Right cardiac atrium (tissue), 5 donors: ENCODE data around the gene MVB12A. TPM values are rescaled to one million over a fixed set of nuclear protein-coding genes. Genes with fewer than 3 reads are reported as not detected.
A peak's percentile ranks its signal among the peaks of the same experiment; 100 is the strongest.

ENCODE experiments used
- ATAC-seq, 2 donors: fragments of 200-7000 bp; cut with Tn5 transposase; one replicate each; pipeline versions ENCODE4 v1.8.0 to v1.9.1; 2020; ENCODE audit warnings: moderate library complexity in 2 of 2, mild to moderate bottlenecking in 1 of 2
- DNase-seq, 3 donors: peaks; one replicate each; pipeline ENCODE4 v3.0.0-alpha.2; 2020
- H3K27ac ChIP-seq: one replicate; pipeline ENCODE4 v1.5.1; 2013; ENCODE audit warnings: mild to moderate bottlenecking, low read length, control low read depth, moderate library complexity
- H3K27me3 ChIP-seq: one replicate; pipeline ENCODE4 v1.6.1; 2013; ENCODE audit not compliant: control insufficient read depth, insufficient read depth
- H3K4me1 ChIP-seq: one replicate; pipeline ENCODE4 v1.6.1; 2013; ENCODE audit warnings: low read length; ENCODE audit not compliant: control insufficient read depth, insufficient read depth
- H3K4me3 ChIP-seq: one replicate; pipeline ENCODE4 v1.5.1; 2013; ENCODE audit warnings: low read length, control low read depth
- H3K9me3 ChIP-seq: one replicate; pipeline ENCODE4 v1.6.1; 2013; ENCODE audit warnings: low read length; ENCODE audit not compliant: control insufficient read depth
- WGBS: extraction: QIAGEN DNeasy Blood & Tissue Kit; methylation state at CpG from one replicate; pipeline ENCODE4 v1.1.7; 2013; 5-methylcytosine and 5-hydroxymethylcytosine counted together
- intact Hi-C, 4 donors: fragments of 100-400 bp; cut with DNase I; formaldehyde crosslinking; loops; one replicate each; pipeline versions ENCODE4 v1.11.0 to v1.14.0; 2022 to 2023
- polyA plus RNA-seq: library from polyadenylated mRNA; stranded (reverse); fragments of 200-250 nt; gene quantifications from one replicate; pipeline ENCODE4 v1.2.3, GENCODE V29; 2013
- total RNA-seq, 4 donors: library from RNA; stranded (reverse); fragmentation: NEBNext Ultra II Directional; extraction: Animal tissue kit (Norgen Biotek cat#: 25700); gene quantifications; one replicate each; pipeline ENCODE4 v1.2.1, GENCODE V29; 2021
- donor health status: healthy with polysubstance abuse.
- donor health status: DM: no; HTN: yes; CAD: no.
- donor health status: DM: no; HTN: no; CAD: no.
- donor health status: DM: no; HTN: yes; CAD: no; lungs with severe emphysema.
- donor health status: DM: yes; HTN: yes; CAD: no.

The MVB12A gene
- total and polyA plus RNA-seq, 5 donors = 20.6 to 30.5 (median 24.7) TPM

DNA sequence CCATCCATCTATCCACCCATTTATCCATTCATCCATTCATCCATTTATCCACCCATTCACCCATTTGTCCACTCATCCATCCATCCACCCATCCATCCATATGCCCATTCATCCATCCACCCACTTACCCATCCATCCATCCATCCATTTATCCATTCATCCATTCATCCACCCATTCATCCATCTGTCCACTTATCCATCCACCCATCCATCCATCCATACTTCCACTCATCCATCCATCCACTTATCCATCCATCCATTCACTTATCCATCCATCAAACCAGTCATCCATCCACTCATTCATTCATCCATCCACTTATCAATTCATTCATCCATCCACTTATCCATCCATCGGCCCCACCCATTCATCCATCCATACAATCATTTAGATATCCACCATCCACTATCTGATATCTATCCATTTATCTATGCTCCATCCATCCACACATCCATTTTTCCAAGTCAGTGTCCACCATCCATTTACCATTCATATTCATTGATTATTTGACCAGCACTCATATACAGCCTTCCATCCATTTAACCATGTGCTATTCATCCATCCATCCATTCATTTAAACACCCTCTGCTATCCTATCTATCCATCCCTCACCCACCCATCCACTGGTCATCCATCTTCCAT is 25.8 kb downstream of the MVB12A start:
- intact Hi-C loops = no loop called here
- H3K4me1 ChIP-seq = no peaks in the 10 kb centered on the region
- WGBS = 96% methylated on average over 1 of the region's 1 CpG

DNA sequence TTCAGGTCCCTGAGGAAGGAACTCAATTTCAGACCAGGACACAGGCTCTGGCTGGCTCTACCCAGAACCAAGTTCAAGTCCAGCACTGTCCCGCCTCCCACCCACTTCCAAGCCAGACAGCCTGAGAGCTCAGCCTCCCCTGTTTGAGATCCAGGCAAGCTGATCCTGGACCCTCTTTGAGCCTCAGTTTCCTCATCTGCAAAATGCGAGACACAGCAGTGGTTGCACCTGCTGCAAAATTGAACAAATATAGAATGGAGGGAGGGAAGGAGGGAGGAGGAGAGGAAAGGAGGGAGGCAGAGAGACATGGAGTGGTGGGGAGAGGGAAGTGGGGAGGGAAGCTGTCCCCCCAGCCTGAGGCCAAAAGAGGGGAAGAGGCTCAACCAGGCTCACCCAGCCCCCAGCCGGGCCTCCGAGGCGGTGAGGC is 27.9 kb downstream of the MVB12A start:
- no peak overlapping the region for H3K27ac ChIP-seq
- H3K4me3 ChIP-seq = peak overlapping the region; percentile 78
- no peaks in the 10 kb centered on the region for H3K4me1 ChIP-seq
- WGBS = 34% methylated on average over 5 of the region's 5 CpGs
- no peaks in the 10 kb centered on the region for H3K27me3 ChIP-seq
- ATAC-seq = peak in 1 of 2 donors; percentile 13
- DNase-seq = peak in 1 of 3 donors; percentile 30
- no peaks in the 10 kb centered on the region for H3K9me3 ChIP-seq
- intact Hi-C loops = no loop called here

More for the DNA sequence above, 25.8 kb downstream of the MVB12A start:
- H3K9me3 ChIP-seq = no peaks in the 10 kb centered on the region
- no peak overlapping the region for H3K27ac ChIP-seq
- no peaks in the 10 kb centered on the region for H3K27me3 ChIP-seq
- ATAC-seq (no peak), DNase-seq (no peak)
- H3K4me3 ChIP-seq = no peak overlapping the region

DNA sequence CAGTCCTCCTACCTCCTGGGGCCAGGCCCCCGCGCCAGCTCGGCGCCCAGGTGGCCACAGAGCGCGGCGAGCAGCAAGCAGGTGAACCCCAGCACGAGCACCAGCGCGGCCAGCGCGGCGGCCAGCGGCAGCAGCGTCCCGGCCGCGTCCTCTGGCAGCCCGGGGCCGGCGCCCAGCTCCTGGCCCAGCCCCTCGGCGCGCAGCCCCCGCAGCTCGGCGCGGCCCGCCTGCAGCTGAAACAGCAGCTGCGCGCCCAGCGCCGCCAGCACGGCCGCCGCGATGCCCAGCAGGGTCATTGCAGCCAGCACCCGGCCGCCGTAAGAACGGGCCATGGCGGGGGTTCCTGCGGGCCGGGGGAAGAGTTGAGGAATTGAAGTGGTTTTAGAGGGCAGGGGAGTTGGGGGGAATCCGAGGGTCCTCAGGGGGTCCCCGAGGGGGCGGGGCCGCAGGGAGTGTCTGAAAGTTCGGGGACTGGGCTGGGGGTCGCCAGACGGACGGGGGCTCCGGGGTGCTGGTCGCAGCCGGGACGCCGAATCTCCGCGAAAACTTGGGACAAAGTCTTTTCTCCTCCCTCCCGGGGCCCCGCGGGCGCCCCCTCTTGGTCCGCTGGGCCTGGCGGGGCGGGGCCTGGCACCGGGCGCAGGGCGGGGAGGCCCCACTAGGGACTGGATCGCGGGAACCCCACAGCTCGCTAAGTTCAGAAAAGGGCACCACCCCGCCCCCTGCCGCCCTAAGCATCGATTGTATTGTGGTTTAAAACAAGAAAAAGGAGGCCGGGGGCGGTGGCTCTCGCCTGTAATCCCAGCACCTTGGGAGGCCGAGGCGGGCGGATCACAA is 28.5 kb downstream of the MVB12A start, which contains the start of gene TMEM221:
TMEM221 (minus strand) TSS at position 538 of the 837 bp plus-strand sequence; CDS start at position 332, 206 bp downstream.
- intact Hi-C loops = no loop called here
- WGBS = 1% methylated on average over 81 of the region's 81 CpGs

DNA sequence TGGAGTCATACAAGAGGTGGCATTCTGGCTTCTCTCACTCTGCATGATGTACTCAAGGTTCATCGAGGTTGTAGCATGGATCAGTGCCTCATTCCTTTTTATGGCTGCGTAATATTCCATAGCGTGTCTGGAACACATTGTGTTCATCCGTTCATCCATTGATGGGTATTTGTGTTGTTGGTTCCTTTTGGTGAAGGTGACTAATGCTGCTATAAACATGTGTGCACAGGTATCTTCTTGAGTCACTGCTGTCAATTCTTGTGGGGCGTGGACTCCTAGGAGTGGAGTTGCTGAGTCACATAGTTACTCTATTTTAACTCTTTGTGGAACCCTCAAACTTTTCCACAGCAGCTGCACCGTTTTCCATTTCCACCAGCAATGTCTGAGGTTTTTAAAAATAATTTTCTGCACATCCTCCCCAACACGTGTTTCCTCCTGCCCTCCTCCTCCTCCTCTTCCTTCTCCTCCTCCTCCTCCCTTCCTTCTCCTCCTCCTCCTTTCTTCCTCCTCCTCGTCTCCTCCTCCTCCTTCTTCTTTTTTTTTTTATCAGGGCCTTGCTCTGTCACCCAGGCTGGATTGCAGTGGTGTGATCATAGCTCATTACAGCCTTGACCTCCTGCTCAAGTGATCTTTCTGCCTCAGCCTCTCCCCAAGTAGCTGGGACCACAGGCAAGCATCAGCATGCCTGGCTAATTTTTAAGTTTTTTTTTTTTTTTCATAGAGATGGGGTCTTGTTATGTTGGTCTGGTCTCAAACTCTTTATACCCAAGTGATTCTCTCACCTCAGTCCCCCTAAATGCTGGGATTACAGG is 30.6 kb downstream of the MVB12A start:
- no peak overlapping the region for H3K27ac ChIP-seq
- no peaks in the 10 kb centered on the region for H3K27me3 ChIP-seq
- H3K4me3 ChIP-seq = no peak overlapping the region
- WGBS = 61% methylated on average over 8 of the region's 8 CpGs
- DNase-seq (no peak), ATAC-seq (no peak)
- intact Hi-C loops = loop anchor here in 3 of 4 donors (5.0 to 10.0 kb wide), 3 partner anchors 56 to 157 kb away; partner anchors contain the start of gene CCDC194 (in 1 of the 3)
- H3K4me1 ChIP-seq = no peaks in the 10 kb centered on the region
- no peaks in the 10 kb centered on the region for H3K9me3 ChIP-seq

More for the DNA sequence above, 28.5 kb downstream of the MVB12A start, which contains the start of gene TMEM221:
- no peaks in the 10 kb centered on the region for H3K27me3 ChIP-seq
- H3K9me3 ChIP-seq = no peaks in the 10 kb centered on the region
- peak; percentile 77 to 84 for ATAC-seq
- H3K27ac ChIP-seq = no peak within 1 kb of the TSS
- DNase-seq = peak; percentile 66 to 85 (median 83)
- peak within 1 kb of the TSS; percentile 78 for H3K4me3 ChIP-seq
- no peaks in the 10 kb centered on the region for H3K4me1 ChIP-seq

DNA sequence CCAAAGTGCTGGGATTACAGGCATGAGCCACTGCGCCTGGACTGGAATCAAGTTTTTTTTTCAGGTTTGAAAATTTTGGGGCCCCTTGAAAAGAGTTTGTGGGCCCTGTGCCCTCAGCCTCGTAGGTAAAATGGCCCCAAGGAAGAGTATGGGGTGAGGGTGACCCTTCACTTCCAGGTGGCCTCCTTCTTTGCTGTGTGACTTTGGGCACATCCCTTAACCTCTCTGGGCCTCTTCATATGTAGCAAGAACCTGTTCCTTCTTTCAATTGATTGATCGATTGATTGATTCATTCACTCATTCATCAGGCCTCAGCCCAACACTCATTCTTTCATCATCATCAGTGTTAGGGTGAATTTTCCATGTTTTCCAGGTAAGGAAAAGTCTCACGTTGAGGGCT is 32.0 kb downstream of the MVB12A start:
- H3K9me3 ChIP-seq = no peaks in the 10 kb centered on the region
- WGBS = 89% methylated on average over 4 of the region's 4 CpGs
- DNase-seq (no peak), ATAC-seq (no peak)
- no peak overlapping the region for H3K27ac ChIP-seq
- H3K4me3 ChIP-seq = no peak overlapping the region
- H3K27me3 ChIP-seq = no peaks in the 10 kb centered on the region
- no peaks in the 10 kb centered on the region for H3K4me1 ChIP-seq
- intact Hi-C loops = loop anchor here in 3 of 4 donors (5.0 to 10.0 kb wide), 3 partner anchors 57 to 155 kb away; partner anchors contain the start of gene CCDC194 (in 1 of the 3)

DNA sequence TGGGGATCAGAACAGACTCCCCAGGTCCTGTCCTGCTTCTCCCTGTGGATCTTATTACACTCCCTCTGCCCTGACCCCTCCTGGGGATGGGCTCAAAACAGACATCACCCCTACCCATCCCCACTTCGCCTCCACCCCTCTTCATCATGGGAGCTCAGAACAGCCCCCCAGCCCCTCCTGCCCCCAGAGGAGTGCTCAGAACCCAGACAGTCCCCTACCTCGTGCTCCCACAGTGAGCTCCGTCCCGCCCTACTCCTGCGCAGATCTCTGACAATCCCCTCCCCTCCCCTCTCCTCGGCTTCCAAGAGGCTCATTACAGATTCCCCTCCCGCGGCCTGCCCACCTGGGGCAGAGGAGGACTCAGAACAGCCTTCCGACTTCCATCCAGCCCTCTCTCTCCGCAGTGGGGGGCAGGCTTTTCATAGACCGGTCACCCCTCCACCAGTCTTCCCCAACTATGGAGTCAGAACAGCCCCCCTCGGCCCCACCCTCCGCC is 34.8 kb downstream of the MVB12A start:
- peak in 1 of 3 donors; percentile 28 for DNase-seq
- WGBS = 6% methylated on average over 13 of the region's 13 CpGs
- no peaks in the 10 kb centered on the region for H3K9me3 ChIP-seq
- no peaks in the 10 kb centered on the region for H3K4me1 ChIP-seq
- intact Hi-C loops = loop anchor here in 3 of 4 donors (5.0 to 10.0 kb wide), 3 partner anchors 60 to 153 kb away; partner anchors contain the start of gene CCDC194 (in 1 of the 3)
- H3K4me3 ChIP-seq = no peak overlapping the region
- peak in 1 of 2 donors; percentile 26 for ATAC-seq
- no peak overlapping the region for H3K27ac ChIP-seq
- H3K27me3 ChIP-seq = no peaks in the 10 kb centered on the region

DNA sequence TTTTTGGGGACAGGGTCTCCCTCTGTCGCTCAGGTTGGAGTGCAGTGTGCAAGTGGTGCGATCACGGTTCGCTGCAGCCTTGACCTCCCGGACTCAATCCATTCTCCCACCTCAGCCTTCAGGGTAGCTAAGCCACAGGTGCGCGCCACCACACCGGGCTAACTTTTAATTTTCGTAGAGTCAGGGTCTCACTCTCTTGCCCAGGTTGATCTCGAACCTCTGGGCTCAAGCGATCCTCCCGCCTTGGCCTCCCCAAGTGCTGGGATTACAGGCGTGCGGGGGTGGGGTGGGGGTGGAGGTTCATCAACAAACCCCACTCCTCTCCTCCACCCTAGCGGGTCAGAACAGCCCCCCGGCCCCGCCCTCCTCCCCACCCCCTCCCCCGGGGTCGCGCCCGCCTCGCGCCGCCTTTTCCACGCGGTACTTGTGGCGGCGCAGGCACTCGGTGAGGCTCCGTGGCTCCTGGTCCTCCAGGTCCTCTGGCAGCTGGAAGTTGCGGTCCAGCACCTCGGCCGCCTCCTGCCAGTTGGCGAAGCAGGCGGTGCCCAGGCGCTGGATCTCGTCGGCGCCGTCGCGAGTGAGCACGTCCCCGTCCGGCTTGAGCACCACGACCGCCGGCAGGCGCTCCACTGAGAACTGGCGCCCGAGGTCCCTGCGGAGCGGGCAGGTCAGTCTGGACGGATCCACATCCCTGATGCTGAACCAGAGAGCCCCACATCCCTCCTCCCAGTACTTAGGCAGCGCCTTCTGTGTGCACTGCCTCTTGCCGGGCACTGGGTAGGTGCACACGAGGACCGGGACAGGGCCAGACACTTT is 35.7 kb downstream of the MVB12A start:
- no peak overlapping the region for H3K4me3 ChIP-seq
- no peak overlapping the region for H3K27ac ChIP-seq
- intact Hi-C loops = loop anchor here in 2 of 4 donors (10.0 kb wide), 2 partner anchors 61 to 119 kb away; partner anchors contain the start of gene CCDC194 (in 1 of the 2)
- peak; percentile 23 to 29 for ATAC-seq
- peak in 2 of 3 donors; percentile 56 to 64 for DNase-seq
- H3K9me3 ChIP-seq = no peaks in the 10 kb centered on the region
- 13% methylated on average over 58 of the region's 58 CpGs for WGBS
- no peaks in the 10 kb centered on the region for H3K4me1 ChIP-seq
- no peaks in the 10 kb centered on the region for H3K27me3 ChIP-seq

DNA sequence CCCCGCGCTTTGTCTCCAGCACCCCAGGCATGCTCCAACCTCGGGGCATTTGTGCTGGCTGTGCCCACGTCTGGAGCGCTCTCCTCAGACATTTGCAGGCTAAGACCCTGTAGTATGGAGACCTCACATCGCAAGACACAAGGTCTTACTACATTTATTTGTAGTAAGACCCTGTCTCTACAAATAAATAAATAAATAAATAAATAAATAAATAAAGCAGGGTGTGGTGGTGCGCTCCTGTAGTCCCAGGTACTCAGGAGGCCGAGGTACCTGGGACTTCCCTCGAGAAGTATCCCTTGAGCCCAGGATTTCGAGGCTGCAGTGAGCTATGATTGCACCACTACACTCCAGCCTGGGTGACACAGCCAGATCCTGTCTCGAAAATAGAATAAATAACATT is 36.3 kb downstream of the MVB12A start:
- Histone ChIP-seq H3K27me3 (no peaks in the 10 kb centered on the region), H3K27ac (no peak overlapping the region), H3K4me3 (no peak overlapping the region), H3K9me3 (no peaks in the 10 kb centered on the region), H3K4me1 (no peaks in the 10 kb centered on the region)
- intact Hi-C loops = loop anchor here in 2 of 4 donors (10.0 kb wide), 2 partner anchors 61 to 119 kb away; partner anchors contain the start of gene CCDC194 (in 1 of the 2)
- 70% methylated on average over 11 of the region's 11 CpGs for WGBS
- no peak for DNase-seq
- ATAC-seq = no peak

DNA sequence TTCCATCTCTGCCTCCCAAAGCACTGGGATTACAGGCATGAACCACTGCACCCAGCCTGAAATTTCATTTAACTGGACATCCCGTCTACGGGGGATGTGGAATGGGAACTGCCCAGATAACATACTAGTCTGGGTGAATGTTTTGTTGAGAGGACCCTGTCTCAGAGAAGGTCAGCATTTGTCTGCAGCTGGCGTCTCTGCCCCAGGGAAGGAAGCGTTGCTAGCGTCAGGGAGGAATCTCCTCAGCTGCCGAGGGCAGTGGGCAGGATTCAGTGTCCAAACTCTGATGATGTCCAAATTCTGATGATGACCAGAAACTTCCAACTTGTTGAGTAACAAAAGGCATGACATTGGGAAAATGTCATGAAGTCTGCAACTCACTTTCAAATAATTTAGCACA is 37.8 kb downstream of the MVB12A start:
- ATAC-seq (no peak), DNase-seq (peak in 1 of 3 donors; percentile 14)
- H3K9me3 ChIP-seq = no peaks in the 10 kb centered on the region
- no peak overlapping the region for H3K4me3 ChIP-seq
- H3K4me1 ChIP-seq = no peaks in the 10 kb centered on the region
- H3K27ac ChIP-seq = no peak overlapping the region
- H3K27me3 ChIP-seq = no peaks in the 10 kb centered on the region
- intact Hi-C loops = loop anchor here in 2 of 4 donors (10.0 kb wide), 2 partner anchors 63 to 117 kb away; partner anchors contain the start of gene CCDC194 (in 1 of the 2)
- WGBS = 20% methylated on average over 6 of the region's 6 CpGs
